Adrenal gland (tissue), 19 donors: ENCODE results near the gene NDUFB11. TPM values are rescaled to one million over a fixed set of nuclear protein-coding genes. Genes with fewer than 3 reads are reported as not detected.

ENCODE experiments used
- DNase-seq, 7 donors: peaks; one replicate each; pipeline ENCODE4 v3.0.0-alpha.2; 2019 to 2020
- H3K27ac ChIP-seq, 5 donors: fragments of 200-600 bp; sonication (generic) in 4 of 5; 1 replicate in 3 of 5; 2 replicates in 2 of 5; pipeline versions ENCODE4 v1.5.1 to v1.8.0; 2016 to 2020; ENCODE audit warnings: mild to moderate bottlenecking in 1 of 5
- H3K27me3 ChIP-seq: fragments of 200-600 bp; 2 replicates; pipeline ENCODE4 v1.8.0; 2021
- H3K36me3 ChIP-seq, 2 donors: fragments of 200-600 bp; replicated peaks in 1 of 2; 1 replicate in 1 of 2; 2 replicates in 1 of 2; pipeline versions ENCODE4 v1.5.1 to v1.8.0; 2018 to 2022
- H3K4me1 ChIP-seq, 2 donors: fragments of 200-600 bp; replicated peaks in 1 of 2; 1 replicate in 1 of 2; 2 replicates in 1 of 2; pipeline versions ENCODE4 v1.5.1 to v1.8.0; 2018 to 2021
- H3K4me3 ChIP-seq, 4 donors: fragments of 200-600 bp; sonication (generic) in 3 of 4; one replicate each; pipeline ENCODE4 v1.5.1; 2016 to 2018
- H3K9me3 ChIP-seq, 3 donors: fragments of 200-600 bp; sonication (generic) in 1 of 3; replicated peaks in 1 of 3; 1 replicate in 2 of 3; 2 replicates in 1 of 3; pipeline versions ENCODE4 v1.5.1 to v1.8.0; 2016 to 2021
- CTCF ChIP-seq, 6 experiments: fragments of 450-650 bp in 4 of 6; fragments of 200-600 bp in 2 of 6; sonication (generic) in 1 of 6; IDR thresholded peaks; 1 replicate in 5 of 6; 2 replicates in 1 of 6; pipeline versions ENCODE4 v1.5.1 to v1.8.0; 2016 to 2021; ENCODE audit warnings: antibody characterized with exemption in 6 of 6, mild to moderate bottlenecking in 2 of 6, moderate library complexity in 1 of 6
- POLR2A ChIP-seq, 2 donors: fragments of 450-650 bp; IDR thresholded peaks; one replicate each; pipeline ENCODE4 v1.6.1; 2017; ENCODE audit warnings: antibody characterized with exemption in 2 of 2, mild to moderate bottlenecking in 2 of 2, moderate library complexity in 1 of 2
- WGBS, 4 donors: extraction: QIAGEN DNeasy Blood & Tissue Kit in 2 of 4; methylation state at CpG; one replicate each; pipeline versions ENCODE4 v1.1.5 to v1.1.7; 2013 to 2017; 5-methylcytosine and 5-hydroxymethylcytosine counted together
- intact Hi-C, 2 donors: fragments of 100-400 bp; cut with DNase I; formaldehyde crosslinking; loops; one replicate each; pipeline versions ENCODE4 v1.14.1 to v1.15.0; 2022 to 2023
- long read RNA-seq, 10 donors: library from polyadenylated mRNA in 3 of 10; unstranded in 2 of 10; stranded (forward) in 1 of 10; transcript quantifications; one replicate each; pipeline ENCODE4 v2.0.0 and lab custom pipeline, GENCODE V29; 2021 to 2026
- polyA plus RNA-seq, 3 donors: library from polyadenylated mRNA; stranded (reverse); fragments of 200-250 nt in 2 of 3; fragments of 350-450 nt in 1 of 3; fragmentation: Illumina TruSeq in 1 of 3; extraction: RNeasy Lipid Tissue Mini Kit (QIAGEN cat#74804) in 1 of 3; gene quantifications; one replicate each; pipeline ENCODE4 v1.2.3, GENCODE V29; 2013 to 2014
- total RNA-seq, 9 donors: library from RNA; depleted of rRNA in 4 of 9; stranded (reverse); fragments of >200 nt in 4 of 9; fragments of 120-200 nt in 1 of 9; fragmentation: NEBNext Ultra II Directional in 1 of 9; extraction: Animal tissue kit (Norgen Biotek cat#: 25700) in 1 of 9; gene quantifications; one replicate each; pipeline versions ENCODE4 v1.1.0 to v1.2.4, GENCODE V29; 2013 to 2023
- donor health status: healthy with polysubstance abuse.
- donor health status: Bipolar disorder and iron deficiency.
- donor health status: DM: yes; HTN: yes; CAD: no.
- donor health status: DM: no; HTN: no; CAD: no.
- donor health status: DM: no; HTN: no; CAD: no.
- donor health status: DM: yes; HTN: yes; CAD: no.

The NDUFB11 gene
- 100 to 1,000 TPM in 8 of 9 donors, 10 to 100 TPM in 1; 77.0 to 169 (median 155) TPM for total RNA-seq
- polyA plus RNA-seq: 100 to 1,000 TPM in 1 of 3 donors, 10 to 100 TPM in 2; 49.6 to 110 (median 70.0) TPM
- long read RNA-seq, donor 1, transcript NDUFB11-202 (3 exons, 1,388 nt): major isoform, 159 of 224 reads
- long read RNA-seq, donor 1, transcript NDUFB11-201 (3 exons, 948 nt): minor isoform, 60 of 224 reads
- long read RNA-seq, donor 1, partial matches to known transcripts: 0 of 224 reads
- long read RNA-seq, donor 1, other reads (novel, unspliced or antisense): 5 of 224 reads
- long read RNA-seq, donor 2, transcript NDUFB11-201 (3 exons, 948 nt): minor isoform, 41 of 133 reads
- long read RNA-seq, donor 2, transcript NDUFB11-202 (3 exons, 1,388 nt): major isoform, 92 of 133 reads
- long read RNA-seq, donor 2, partial matches to known transcripts: 0 of 133 reads
- long read RNA-seq, donor 2, other reads (novel, unspliced or antisense): 0 of 133 reads
- long read RNA-seq, donor 3, transcript NDUFB11-202 (3 exons, 1,388 nt): major isoform, 84 of 145 reads
- long read RNA-seq, donor 3, transcript NDUFB11-201 (3 exons, 948 nt): minor isoform, 29 of 145 reads
- long read RNA-seq, donor 3, partial matches to known transcripts: 32 of 145 reads
- long read RNA-seq, donor 3, other reads (novel, unspliced or antisense): 0 of 145 reads
- long read RNA-seq, donor 4, transcript NDUFB11-202 (3 exons, 1,388 nt): major isoform, 235 of 290 reads
- long read RNA-seq, donor 4, transcript NDUFB11-201 (3 exons, 948 nt): minor isoform, 54 of 290 reads
- long read RNA-seq, donor 4, partial matches to known transcripts: 0 of 290 reads
- long read RNA-seq, donor 4, other reads (novel, unspliced or antisense): 1 of 290 reads
- long read RNA-seq, donor 5, transcript NDUFB11-202 (3 exons, 1,388 nt): major isoform, 129 of 169 reads
- long read RNA-seq, donor 5, transcript NDUFB11-201 (3 exons, 948 nt): minor isoform, 35 of 169 reads
- long read RNA-seq, donor 5, partial matches to known transcripts: 4 of 169 reads
- long read RNA-seq, donor 5, other reads (novel, unspliced or antisense): 1 of 169 reads
- long read RNA-seq, donor 6, transcript NDUFB11-201 (3 exons, 948 nt): minor isoform, 51 of 242 reads
- long read RNA-seq, donor 6, transcript NDUFB11-202 (3 exons, 1,388 nt): major isoform, 185 of 242 reads
- long read RNA-seq, donor 6, partial matches to known transcripts: 1 of 242 reads
- long read RNA-seq, donor 6, other reads (novel, unspliced or antisense): 5 of 242 reads
- long read RNA-seq, donor 7, transcript NDUFB11-202 (3 exons, 1,388 nt): major isoform, 86 of 121 reads
- long read RNA-seq, donor 7, transcript NDUFB11-201 (3 exons, 948 nt): minor isoform, 30 of 121 reads
- long read RNA-seq, donor 7, partial matches to known transcripts: 0 of 121 reads
- long read RNA-seq, donor 7, other reads (novel, unspliced or antisense): 5 of 121 reads
- long read RNA-seq, donor 8, transcript NDUFB11-201 (3 exons, 948 nt): minor isoform, 61 of 211 reads
- long read RNA-seq, donor 8, transcript NDUFB11-202 (3 exons, 1,388 nt): major isoform, 145 of 211 reads
- long read RNA-seq, donor 8, partial matches to known transcripts: 5 of 211 reads
- long read RNA-seq, donor 8, other reads (novel, unspliced or antisense): 0 of 211 reads
- long read RNA-seq, donor 9, transcript NDUFB11-202 (3 exons, 1,388 nt): major isoform, 106 of 143 reads
- long read RNA-seq, donor 9, transcript NDUFB11-201 (3 exons, 948 nt): minor isoform, 31 of 143 reads
- long read RNA-seq, donor 9, partial matches to known transcripts: 6 of 143 reads
- long read RNA-seq, donor 9, other reads (novel, unspliced or antisense): 0 of 143 reads
- long read RNA-seq, donor 10, transcript NDUFB11-202 (3 exons, 1,388 nt): major isoform, 47 of 87 reads
- long read RNA-seq, donor 10, transcript NDUFB11-201 (3 exons, 948 nt): minor isoform, 16 of 87 reads
- long read RNA-seq, donor 10, partial matches to known transcripts: 24 of 87 reads
- long read RNA-seq, donor 10, other reads (novel, unspliced or antisense): 0 of 87 reads

GRCh38 chrX:47144626-47145394 lies at the start of gene NDUFB11, which contains the start of gene RBM10:
TSS of gene NDUFB11 (minus strand) at chrX:47144702. CDS start at chrX:47144679, 23 bp downstream.
TSS of gene RBM10 (plus strand) at chrX:47145221. CDS start at chrX:47147482, 2,261 bp downstream.
- WGBS, 4 donors: 0 to 48% (median 31%) methylated on average over 24 to 54 of the region's 54 CpGs; no CpG with 5 or more reads in 1 of the 4 donors

GRCh38 chrX:47193475-47194193 lies 49.1 kb upstream of the NDUFB11 start, which contains the start of gene UBA1:
TSS of gene UBA1 (plus strand) at chrX:47193829. CDS start at chrX:47198803, 4,974 bp downstream.
- Histone ChIP-seq H3K36me3 (peaks cover 0 to 3% of the 10 kb centered on the region in 2 donors), H3K27ac (peak within 1 kb of the TSS; percentile 69 to 99 (median 93)), H3K9me3 (no peaks in the 10 kb centered on the region), H3K4me1 (peaks cover 38 to 47% of the 10 kb centered on the region in 2 donors), H3K27me3 (no peaks in the 10 kb centered on the region), H3K4me3 (peak within 1 kb of the TSS in 3 of 4 donors; percentile 25 to 94 (median 75))
- peak; percentile 94 to 99 (median 97) for DNase-seq
- TF ChIP-seq POLR2A (IDR thresholded peaks at IDR 0.05) (peak; percentile 71 to 89), CTCF (IDR thresholded peaks at IDR 0.05) (peak; percentile 79 to 98 (median 90))
- intact Hi-C loops: loop anchor here in 1 of 2 donors (10.0 kb wide), 2 partner anchors 191 to 331 kb away; no protein-coding TSS in a partner anchor
- 0% methylated on average over 8 to 50 of the region's 50 CpGs for WGBS, 4 donors

More at GRCh38 chrX:47144626-47145394, at the start of gene NDUFB11, which contains the start of gene RBM10:
- peak within 1 kb of the TSS in 3 of 4 donors; percentile 25 to 63 (median 28) for H3K4me3 ChIP-seq
- DNase-seq: peak; percentile 90 to 97 (median 95)
- peak within 1 kb of the TSS; percentile 79 to 97 (median 91) for H3K27ac ChIP-seq
- TF ChIP-seq CTCF (IDR thresholded peaks at IDR 0.05): peak; percentile 62 to 93 (median 84)
- peak; percentile 71 to 83 for TF ChIP-seq POLR2A (IDR thresholded peaks at IDR 0.05)
- H3K27me3 ChIP-seq: peaks cover 3% of the 10 kb centered on the region
- intact Hi-C loops: no loop called here
- H3K4me1 ChIP-seq: peaks cover 0 to 17% of the 10 kb centered on the region in 2 donors
- no peaks in the 10 kb centered on the region for H3K9me3 ChIP-seq
- no peaks in the 10 kb centered on the region for H3K36me3 ChIP-seq
